GM21526 (cell line): ENCODE measurements around the gene CHAF1B.
"Not testable (repeated sequence)": the region's sequence is repeated elsewhere in the genome, so short reads cannot be mapped to it uniquely, and the experiment has no call there.

Source experiments
- ATAC-seq: cut with Tn5 transposase; IDR thresholded peaks from one replicate; pipeline ENCODE4 v1.9.1; 2021; ENCODE audit warnings: moderate library complexity; ENCODE audit not compliant: unreplicated experiment, low FRiP score

Gene CHAF1B

DNA sequence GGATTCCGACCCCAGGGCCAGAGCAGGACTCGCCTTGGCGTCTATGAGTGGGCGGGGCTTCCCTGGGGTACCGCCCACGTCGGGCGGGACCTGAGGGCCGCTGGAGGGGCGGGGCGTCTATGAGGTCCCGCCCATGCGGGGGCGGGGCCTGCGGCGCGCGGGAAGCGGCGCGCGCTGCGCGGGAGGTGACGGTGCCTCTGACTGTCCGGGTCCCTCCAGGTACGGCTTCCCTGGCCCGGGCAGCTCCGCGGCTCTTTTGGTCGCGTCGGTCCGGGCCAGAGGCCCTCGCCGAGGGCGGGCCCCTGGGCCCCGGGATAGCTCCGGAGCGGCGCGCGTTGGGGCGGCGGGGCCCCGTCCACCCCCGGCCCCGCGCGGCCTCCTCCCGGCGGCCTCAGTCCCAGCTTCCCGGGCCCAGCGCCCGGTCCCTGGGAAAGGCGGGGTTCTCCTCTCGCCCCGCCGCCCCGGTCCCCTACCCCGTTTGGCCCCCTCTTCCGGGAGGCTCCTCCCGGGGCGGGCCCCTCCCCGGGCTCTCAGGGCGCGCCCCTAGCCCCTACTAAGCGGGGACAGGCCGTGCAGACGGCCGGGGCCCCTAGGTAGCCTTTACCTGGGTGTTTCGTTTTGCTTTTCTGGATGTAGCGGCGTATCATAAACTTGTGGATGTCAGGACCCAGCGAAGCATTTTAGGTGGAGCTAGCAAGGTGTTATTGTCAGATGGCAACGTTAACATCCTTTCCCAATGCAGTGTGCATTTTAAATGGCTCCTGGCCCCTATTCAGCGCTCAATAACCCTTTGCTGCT, at the start of gene CHAF1B:
CHAF1B (plus strand) TSS at position 160 of the 798 bp plus-strand sequence. CDS start 745 bp downstream, outside the sequence.
- peak; percentile 87 for ATAC-seq

DNA sequence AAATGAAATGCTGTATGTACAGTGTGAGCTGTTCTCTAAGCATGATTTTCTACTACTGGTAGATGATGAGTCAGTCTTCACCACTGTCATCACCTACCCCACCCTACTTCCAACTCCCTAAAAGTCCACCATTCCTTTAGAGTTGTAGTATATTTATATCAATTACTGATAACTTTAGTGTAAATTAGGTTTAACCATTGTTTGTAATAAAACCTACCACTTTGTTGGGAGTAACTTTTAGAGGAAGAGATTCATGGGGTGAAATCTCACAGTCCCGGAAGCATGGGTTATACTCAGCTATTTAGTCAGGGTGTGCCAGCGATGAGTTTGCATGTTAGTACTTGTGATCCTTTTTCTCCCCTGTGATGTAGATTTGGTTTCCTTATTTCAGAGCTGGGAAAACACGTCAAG, 48.1 kb upstream of the CHAF1B start:
- ATAC-seq: no peak

DNA sequence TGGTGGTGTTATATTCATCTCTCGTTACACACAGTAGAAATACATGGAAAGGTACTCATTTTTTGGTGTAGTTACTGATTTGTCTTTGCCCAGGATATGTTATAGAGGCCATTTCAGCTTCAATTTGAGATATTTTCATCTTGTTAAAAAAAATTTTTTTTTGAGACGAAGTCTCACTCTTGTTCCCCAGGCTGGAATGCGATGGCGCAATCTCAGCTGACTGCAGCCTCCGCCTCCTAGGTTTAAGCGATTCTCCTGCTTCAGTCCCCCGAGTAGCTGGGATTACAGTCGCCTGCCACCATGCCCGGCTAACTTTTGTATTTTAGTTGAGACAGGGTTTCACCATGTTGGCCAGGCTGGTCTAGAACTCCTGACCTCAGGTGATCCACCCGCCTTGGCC, 46.2 kb upstream of the CHAF1B start:
- ATAC-seq: no peak

DNA sequence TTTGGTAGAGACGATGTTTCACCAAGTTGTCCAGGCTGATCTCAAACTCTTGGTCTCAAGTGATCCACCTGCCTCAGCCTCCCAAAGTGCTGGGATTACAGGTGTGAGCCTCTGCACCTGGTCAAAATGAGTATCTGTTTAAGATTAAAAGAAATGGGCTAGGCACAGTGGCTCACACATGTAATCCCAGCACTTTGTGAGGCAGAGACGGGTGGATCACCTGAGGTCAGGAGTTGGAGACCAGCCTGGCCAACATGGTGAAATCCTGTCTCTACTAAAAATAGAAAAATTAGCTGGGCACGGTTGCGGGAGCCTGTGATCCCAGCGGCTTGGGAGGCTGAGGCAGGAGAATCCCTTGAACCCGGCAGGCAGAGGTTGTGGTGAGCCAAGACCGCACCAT, 42.6 kb upstream of the CHAF1B start:
- not testable (repeated sequence) for ATAC-seq

DNA sequence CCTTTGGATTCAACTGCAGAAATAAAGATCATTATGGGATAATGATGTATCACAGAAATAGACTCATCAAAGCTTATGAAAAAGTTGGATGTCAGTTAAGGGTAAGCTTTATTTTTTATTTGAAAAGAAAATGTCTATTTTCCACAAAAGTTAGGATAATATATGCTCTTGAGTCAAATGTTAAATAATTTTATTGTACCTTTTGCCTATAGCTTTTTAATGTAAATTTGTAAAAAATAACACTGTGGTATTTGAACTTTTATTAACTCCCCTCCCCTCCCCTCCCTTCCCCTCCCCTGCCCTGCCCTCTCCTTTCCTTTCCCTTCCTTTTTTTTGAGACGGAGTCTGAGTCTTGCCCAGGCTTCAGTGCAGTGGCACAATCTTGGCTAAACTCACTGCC, 40.3 kb upstream of the CHAF1B start:
- ATAC-seq: no peak

DNA sequence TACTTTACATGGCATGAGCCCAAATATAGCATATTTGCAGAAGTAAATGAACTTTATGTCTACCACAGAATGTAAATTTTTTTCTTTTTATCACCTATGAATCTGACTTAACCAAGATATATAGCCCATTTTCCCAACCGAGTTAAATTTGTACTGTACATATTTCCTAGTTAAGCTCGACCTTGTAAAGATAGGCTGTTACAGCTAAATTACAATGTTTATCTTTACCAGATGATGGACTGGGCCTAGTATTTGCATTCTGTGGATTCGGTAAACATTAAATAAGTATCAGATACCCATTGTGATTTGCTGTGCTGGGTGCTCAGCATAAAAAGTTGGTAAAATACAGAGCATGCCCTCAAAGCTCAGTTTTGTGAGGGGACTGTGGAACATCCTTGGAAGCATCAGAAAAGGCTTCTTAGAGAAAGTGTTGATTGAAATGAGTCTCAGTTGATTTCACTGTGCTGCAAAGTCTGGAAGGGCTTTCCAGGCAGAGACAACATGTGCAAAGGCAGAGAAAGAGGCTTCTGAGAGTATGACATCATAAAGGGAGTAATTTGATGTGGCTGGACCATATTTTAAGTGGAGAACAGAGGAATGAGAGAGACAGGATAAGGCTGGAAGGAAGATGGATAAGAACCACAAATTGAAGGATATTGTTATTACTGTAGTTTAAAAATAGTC, 37.8 kb upstream of the CHAF1B start:
- ATAC-seq: no peak

DNA sequence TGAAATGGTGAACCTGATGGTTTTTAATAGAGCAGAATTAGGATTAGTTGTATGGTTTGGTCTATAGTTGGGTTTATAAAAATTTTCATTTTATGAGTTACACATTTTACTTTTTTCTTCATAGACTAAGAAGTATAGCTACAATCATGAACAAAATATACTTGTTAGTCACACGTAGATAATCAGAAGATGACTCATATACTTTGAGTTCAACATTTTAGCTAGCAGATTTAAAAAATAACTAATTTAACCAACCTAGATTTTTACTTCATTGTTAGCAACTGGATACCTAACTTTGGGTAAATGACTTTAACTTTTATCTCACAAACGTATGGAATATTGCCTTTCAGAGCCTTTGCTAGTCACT, 37.2 kb upstream of the CHAF1B start:
- no peak for ATAC-seq

DNA sequence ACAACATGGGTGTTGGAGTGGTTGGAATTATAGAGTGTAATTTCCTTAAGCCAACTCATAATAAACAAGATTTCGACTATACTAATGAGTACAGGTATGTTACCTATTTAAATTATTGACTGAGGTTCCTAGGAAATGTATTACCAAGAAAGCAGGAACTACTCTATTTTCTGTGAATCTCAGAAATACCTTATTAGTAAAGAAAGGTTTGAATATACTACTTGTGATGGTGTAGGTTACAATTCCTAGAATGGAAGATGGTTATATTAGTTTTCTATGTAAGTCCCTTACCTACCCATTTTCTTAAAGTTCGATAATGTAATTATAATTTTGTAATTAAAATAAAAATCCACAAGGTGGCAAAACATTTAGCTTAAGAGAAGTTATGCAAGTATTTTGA, 35.9 kb upstream of the CHAF1B start:
- no peak for ATAC-seq

DNA sequence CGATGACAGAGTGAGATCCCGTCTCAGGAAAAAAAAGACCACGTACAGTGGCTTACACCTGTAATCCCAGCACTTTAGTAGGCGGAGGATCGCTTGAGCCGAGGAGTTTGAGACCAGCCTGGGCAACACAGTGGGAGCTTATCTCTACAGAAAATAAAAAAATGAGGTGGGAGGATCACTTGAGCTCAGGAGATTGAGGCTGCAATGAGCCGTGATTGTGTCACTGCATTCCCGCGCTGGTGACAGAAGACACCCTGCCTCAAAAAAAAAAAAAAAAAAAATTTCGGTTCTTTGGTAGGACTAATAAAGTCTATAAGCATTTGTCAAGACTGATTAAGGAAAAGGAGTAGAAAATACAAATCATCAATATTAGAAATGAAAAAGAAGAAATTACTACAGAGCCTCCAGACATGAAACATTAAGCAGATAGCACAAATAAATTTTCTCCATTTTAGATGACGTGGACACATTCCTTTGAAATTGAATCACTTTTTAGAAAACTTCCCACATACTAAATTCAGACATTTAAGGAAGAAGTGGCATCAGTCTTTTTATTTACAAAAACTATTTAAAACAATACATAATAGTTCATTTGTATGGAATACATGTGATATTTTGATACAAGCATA, 34.8 kb upstream of the CHAF1B start:
- no peak for ATAC-seq

DNA sequence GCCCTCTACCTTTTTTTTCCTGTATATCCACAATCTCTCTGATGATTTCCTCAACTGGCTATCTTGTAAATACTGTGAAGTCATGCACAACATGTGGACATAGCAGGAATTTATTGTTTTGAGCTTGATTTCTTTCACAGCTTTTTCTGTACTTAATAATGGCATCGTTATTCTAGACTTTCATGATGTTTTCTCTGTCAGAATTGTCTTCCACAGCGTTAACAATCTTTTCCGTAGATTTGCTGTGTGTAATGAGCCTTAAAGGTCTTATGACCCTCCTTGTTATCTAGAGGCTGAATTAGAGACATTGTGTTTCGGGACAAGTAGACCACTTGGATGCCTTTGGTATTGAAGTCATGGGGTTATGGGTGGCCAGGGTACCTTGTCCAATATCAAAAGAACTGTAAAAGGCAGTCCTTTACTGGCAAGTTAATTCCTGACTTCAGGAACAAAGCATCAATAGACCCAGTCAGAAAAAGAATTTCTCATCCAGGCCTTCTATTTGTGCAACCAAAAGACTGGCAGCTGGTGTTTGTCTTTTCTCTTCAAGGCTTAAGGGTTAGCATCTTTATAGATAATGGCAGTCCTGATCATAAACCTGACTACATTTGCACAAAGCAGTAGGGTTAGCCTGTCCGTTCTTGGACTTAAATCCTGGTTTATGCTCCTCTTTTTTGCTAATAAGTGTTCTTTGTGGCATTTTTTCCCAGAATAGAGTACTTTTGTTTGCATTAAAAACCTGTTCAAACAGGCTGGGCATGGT, 30.1 kb upstream of the CHAF1B start:
- no peak for ATAC-seq

DNA sequence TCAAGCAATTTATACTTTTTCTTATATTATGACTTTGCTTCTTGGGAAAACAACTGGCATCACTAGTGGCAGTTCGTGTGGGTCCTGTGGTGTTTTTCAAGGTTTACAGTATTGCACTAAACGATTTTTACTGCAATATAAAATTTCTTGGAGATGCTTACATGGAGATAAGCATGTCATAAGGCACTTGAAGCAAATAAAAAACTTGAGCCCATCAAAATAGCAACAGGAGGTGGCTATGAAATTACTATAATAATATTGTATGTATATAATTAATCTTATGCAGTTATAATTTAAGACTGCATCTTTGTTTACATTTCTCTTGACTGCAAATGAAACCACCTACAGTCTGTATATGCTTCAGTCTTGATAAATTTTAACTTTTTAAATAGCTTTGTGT, 29.3 kb upstream of the CHAF1B start:
- no peak for ATAC-seq

DNA sequence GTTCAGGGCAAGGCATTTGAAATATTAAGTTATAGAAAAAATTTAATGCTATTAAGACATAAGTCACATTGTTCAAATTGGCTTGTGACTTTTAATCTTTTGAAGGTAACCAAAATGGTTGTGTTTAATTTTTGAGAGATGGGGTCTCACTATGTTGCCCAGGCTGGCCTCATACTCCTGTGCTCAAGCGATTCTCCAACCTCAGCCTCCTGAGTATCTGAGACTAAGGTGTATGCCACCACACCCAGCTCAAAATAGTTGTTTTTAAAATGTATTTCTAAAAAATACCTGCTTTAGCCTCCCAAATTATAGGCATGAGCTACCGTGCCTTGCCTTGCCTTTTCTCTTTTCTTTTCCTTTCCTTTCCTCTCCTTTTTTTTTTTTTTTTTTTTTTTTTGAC, 26.0 kb upstream of the CHAF1B start:
- no peak for ATAC-seq

DNA sequence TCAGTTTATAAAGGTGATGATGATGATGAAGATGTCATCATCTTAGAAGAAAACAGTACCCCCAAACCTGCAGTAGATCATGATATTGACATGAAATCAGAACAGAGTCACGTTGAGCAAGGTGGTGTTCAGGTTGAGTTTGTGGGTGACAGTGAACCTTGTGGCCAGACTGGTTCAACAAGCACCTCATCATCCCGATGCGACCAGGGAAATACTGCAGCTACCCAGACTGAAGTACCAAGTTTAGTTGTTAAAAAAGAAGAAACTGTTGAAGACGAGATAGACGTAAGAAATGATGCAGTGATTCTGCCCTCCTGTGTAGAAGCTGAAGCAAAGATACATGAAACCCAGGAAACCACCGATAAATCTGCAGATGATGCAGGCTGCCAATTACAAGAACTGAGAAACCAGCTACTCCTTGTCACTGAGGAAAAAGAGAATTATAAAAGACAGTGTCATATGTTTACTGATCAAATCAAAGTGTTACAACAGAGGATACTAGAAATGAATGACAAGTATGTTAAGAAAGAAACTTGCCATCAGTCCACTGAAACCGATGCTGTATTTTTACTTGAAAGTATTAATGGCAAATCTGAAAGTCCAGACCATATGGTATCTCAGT, 16.0 kb upstream of the CHAF1B start:
- ATAC-seq: no peak

DNA sequence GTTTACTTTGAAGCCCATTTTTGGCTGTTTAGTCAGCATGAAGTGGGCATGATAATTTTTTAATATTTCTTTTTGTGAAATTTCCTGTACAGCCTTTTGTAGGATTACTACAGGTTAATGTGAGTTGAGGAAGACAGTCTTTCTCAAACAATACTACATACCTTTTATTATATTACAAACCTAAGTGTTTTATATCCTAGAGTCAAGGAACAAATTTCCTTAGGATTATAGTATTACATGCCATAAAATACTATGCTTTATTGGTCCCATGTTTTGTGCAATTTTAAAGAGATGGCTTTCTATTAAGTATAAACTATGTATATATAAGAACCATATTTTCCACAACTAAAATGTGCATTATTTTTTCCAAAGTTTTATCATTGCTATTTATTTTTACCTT, 9.2 kb upstream of the CHAF1B start:
- ATAC-seq: no peak

DNA sequence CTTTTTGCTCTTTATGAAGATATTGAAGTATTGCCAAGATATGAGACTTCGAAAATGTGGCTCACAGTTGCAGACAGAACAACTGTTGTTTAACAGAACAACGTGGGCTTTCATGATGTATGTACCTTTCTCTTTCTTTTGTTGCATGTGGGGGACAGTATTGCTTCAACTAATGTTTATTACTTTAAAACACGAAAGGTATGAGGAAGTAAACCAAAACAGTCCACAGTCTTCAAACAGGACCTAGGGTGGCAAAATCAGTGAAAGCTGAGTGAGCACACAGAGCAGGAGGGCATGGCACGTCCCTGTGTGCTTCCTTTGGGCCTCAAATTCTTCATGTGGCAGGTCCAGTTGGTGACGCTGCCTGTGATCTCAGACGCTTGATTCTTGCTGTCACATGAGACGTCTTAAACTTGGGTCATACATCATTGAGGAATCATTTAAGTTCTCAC, 7.8 kb upstream of the CHAF1B start:
- ATAC-seq: no peak

DNA sequence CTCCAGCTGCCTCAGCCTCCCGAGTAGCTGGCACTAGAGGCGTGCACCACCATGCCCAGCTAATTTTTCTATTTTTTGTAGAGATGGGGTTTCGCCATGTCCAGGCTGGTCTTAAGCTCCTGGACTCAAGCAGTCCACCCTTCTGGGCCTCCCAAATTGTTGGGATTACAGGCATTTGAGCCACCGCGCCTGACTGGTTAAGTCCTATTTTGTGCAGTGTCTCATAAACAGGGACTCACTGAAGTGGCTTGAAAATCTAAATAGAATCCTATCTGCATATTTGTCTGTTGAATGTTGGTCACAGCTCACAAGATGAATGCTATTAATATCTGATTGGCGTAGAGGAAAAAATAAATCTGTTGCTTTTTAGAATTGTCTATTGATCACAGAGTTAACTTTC, 5.9 kb upstream of the CHAF1B start:
- no peak for ATAC-seq

DNA sequence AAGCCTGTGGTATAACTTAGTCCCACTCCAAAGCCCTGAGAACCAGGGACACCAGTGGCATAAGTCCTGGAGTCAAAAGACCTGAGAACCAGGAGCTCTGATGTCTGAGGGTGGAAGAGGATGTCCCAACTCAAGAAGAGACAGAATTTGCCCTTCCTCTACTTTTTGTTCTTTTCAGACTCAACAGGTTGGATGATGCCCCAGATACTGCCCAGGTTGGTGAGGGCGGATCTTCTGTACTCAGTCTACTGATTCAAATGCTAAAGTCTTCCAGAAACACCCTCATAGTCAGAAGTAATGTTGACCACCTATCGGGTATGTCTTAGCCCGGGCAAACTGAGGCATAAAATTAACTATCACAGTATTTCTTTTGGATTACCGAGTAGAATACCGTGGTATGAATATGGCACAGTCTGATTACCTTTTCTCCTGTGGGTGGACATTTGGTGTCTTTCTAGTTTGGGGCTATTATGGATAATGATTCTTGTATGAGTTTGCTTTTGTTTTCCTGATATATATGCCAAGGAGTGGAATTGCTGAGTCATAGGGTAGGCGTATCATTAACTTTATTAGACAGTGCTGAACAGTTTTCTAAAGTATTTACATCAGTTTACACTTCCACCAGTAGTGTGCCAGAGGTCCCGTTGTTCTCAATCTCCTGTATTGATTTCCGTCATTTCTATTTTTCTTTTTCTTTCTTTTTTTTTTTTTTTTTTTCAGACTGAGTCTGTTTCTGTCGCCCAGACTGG, 3.2 kb upstream of the CHAF1B start:
- ATAC-seq: no peak

DNA sequence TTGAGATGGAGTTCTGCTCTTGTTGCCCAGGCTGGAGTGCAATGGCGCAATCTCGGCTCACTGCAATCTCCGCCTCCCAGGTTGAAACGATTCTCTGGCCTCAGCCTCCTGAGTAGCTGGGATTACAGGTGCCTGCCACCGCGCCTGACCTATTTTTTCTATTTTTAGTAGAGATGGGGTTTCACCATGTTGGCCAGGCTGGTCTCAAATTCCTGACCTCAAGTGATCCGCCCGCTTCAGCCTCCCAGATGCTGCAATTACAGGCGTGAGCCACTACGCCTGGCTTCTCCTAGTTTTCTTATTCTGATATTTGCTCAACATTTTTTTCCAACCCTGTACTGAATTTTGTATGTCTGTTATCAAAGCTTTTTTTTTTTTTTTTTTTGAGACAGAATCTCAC, 2.5 kb upstream of the CHAF1B start:
- not testable (repeated sequence) for ATAC-seq

DNA sequence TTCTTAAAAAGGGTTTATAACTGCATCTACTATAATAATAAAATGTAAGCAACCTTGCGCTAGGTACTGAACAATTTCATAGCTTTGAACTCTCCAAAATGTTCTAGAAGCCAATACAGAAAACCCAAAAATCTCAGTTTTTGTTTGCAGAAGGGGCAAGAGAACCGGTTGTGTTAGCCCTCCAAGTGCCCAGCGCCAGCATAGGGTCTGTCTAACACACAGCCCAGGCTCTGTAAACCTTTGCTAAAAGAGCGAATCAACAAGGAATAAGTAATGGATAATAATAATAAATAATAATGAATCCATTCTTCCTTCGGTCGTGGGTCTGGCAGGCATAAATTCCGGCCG, 333 bp upstream of the CHAF1B start:
- no peak for ATAC-seq
